Measurements from ENCODE around the gene CORO1A.
A peak's percentile ranks its signal among the peaks of the same experiment; 100 is the strongest.
"Not testable (repeated sequence)": the region's sequence is repeated elsewhere in the genome, so short reads cannot be mapped to it uniquely, and the experiment has no call there.

The CORO1A gene

DNA sequence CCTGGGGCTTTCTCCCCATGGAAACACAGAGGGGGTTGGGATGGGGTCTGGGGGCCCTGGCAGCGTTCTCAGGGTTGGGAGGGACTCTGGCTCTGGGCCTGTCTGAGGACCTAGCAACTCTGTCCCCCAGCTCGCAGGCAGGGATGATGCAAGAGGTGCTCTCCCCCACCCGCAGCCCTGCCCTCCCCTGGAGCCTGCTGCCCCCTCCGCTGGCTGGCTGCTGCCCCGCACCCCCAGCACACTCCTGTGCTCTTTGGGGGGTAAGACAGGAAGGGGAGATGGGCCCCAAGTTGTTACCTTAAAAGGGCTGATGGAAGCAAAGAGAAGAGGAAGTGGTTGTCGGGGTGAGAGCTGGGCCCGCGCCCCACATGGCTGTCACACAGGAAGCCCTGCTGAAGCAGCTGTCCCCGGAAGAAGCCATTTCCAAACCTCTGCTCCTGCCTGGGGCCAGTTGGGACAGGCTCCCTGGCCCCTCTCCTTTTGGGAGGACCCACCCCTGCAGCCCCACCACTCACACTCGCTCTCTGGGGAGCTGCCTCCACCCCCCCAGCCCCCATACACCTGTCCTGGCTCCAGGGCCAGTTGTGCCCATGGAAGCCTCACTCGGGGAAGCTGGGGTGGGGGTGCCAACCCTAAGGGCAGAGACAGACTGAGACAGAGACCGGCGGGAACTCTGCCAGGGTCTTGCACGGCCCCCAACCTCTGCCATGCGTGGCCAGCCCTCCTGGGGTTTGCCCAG is 2.5 kb downstream of the CORO1A start:
- in situ Hi-C loops (cut with HindIII; ENCODE audit: low sequenced_read_pairs), result no loop called here
- TF ChIP-seq, protein P1, sequence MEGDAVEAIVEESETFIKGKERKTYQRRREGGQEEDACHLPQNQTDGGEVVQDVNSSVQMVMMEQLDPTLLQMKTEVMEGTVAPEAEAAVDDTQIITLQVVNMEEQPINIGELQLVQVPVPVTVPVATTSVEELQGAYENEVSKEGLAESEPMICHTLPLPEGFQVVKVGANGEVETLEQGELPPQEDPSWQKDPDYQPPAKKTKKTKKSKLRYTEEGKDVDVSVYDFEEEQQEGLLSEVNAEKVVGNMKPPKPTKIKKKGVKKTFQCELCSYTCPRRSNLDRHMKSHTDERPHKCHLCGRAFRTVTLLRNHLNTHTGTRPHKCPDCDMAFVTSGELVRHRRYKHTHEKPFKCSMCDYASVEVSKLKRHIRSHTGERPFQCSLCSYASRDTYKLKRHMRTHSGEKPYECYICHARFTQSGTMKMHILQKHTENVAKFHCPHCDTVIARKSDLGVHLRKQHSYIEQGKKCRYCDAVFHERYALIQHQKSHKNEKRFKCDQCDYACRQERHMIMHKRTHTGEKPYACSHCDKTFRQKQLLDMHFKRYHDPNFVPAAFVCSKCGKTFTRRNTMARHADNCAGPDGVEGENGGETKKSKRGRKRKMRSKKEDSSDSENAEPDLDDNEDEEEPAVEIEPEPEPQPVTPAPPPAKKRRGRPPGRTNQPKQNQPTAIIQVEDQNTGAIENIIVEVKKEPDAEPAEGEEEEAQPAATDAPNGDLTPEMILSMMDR (IDR thresholded peaks at IDR 0.05; ENCODE audit: low read depth, low read length), result no peak
- no peak overlapping the region for H3K4me3 ChIP-seq (ENCODE audit: low read depth, low read length)
- DNase-seq (ENCODE audit: low read depth, low spot score), result no peak

DNA sequence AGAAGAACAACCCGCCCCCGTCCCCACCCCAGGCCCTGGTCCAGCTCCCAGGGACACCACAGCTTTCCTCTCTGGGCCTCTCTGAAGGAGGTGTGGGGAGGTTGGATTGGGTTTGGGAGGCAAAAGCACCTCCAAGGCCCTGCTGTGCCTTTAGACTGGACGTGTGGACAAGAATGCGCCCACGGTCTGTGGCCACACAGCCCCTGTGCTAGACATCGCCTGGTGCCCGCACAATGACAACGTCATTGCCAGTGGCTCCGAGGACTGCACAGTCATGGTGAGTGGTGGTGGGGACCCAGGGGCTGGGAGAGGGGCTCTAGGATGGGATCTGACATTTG is 3.0 kb downstream of the CORO1A start:
- DNase-seq (ENCODE audit: low read depth, low spot score), result no peak
- H3K4me3 ChIP-seq (ENCODE audit: low read depth, low read length), result no peak overlapping the region
- TF ChIP-seq, protein P1 (IDR thresholded peaks at IDR 0.05; ENCODE audit: low read depth, low read length), result no peak
- in situ Hi-C loops (cut with HindIII; ENCODE audit: low sequenced_read_pairs), result no loop called here

- in situ Hi-C loops (cut with HindIII; ENCODE audit: low sequenced_read_pairs), result no loop called here
- no peak overlapping the region for H3K4me3 ChIP-seq (ENCODE audit: low read depth, low read length)
- TF ChIP-seq, protein P1 (IDR thresholded peaks at IDR 0.05; ENCODE audit: low read depth, low read length), result peak; percentile 72
Measured at GRCh38 chr16:30186782-30187555, 3.6 kb downstream of the CORO1A start.

DNA sequence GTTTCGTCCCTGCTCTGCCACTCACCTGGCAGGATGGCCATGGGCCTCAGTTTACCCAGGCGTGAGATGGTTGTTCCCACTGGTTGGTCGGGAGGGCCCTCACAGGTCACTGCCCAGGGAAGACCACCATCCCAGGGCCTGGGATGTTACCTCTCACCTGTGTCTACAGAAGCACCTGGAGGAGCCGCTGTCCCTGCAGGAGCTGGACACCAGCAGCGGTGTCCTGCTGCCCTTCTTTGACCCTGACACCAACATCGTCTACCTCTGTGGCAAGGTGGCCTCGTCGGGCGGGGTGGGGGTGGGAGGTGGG is 4.1 kb downstream of the CORO1A start:
- in situ Hi-C loops (cut with HindIII; ENCODE audit: low sequenced_read_pairs), result no loop called here
- no peak for DNase-seq (ENCODE audit: low read depth, low spot score)
- H3K4me3 ChIP-seq (ENCODE audit: low read depth, low read length), result no peak overlapping the region
- TF ChIP-seq, protein P1 (IDR thresholded peaks at IDR 0.05; ENCODE audit: low read depth, low read length), result no peak

More at GRCh38 chr16:30186782-30187555, 3.6 kb downstream of the CORO1A start:
- no peak for DNase-seq (ENCODE audit: low read depth, low spot score)

- no peak overlapping the region for H3K4me3 ChIP-seq (ENCODE audit: low read depth, low read length)
- in situ Hi-C loops (cut with HindIII; ENCODE audit: low sequenced_read_pairs), result no loop called here
- no peak for DNase-seq (ENCODE audit: low read depth, low spot score)
- TF ChIP-seq, protein P1 (IDR thresholded peaks at IDR 0.05; ENCODE audit: low read depth, low read length), result no peak
Measured at GRCh38 chr16:30187971-30188561, 4.7 kb downstream of the CORO1A start.

DNA sequence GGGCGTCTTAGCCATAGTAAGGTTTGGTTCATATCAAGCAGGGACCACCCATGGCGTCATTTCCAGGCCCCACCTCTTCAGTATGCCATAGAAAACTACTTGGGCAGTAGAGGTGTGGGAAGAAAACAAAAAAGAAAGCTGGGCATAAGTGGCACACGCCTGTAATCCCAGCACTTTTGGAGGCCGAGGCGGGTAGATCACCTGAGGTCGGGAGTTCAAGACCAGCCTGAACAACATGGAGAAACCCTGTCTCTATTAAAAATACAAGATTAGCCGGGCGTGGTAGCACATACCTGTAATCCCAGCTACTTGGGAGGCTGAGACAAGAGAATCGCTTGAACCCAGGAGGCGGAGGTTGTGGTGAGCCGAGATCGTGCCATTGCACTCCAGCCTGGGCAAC is 7.8 kb downstream of the CORO1A start:
- DNase-seq (ENCODE audit: low read depth, low spot score); in situ Hi-C loops (cut with HindIII; ENCODE audit: low sequenced_read_pairs); H3K4me3 ChIP-seq (ENCODE audit: low read depth, low read length): not testable (repeated sequence)

DNA sequence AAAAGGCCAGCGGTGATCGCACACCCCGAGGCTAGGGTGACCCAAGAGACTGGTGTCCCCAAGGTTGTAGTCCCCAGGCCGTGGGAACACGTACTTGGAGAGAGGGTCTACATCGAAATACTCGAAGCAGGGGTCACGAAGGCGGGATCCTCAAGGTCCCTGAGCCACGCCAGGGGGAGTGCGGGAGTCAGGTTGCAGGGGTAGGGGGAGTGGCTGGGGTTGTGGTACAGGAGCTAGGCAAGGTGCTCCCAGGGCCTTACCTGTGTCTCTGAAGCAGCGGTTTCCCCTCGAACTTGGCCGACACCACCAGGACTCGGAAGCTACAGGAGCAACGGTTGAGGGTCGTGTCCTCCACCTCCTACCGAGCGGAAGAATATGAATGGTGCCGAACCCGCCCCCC is 9.7 kb downstream of the CORO1A start:
- in situ Hi-C loops (cut with HindIII; ENCODE audit: low sequenced_read_pairs); DNase-seq (ENCODE audit: low read depth, low spot score); H3K4me3 ChIP-seq (ENCODE audit: low read depth, low read length): not testable (repeated sequence)

- in situ Hi-C loops (cut with HindIII; ENCODE audit: low sequenced_read_pairs); DNase-seq (ENCODE audit: low read depth, low spot score): not testable (repeated sequence)
- peak within 1 kb of the TSS; percentile 39 for H3K4me3 ChIP-seq (ENCODE audit: low read depth, low read length)
Measured at GRCh38 chr16:30193615-30194014, 10.2 kb downstream of the CORO1A start, which contains the start of the genes BOLA2B and SLX1A. Gene BOLA2B (minus strand): TSS chr16:30193666. CDS start chr16:30193595, 71 bp downstream. Gene SLX1A (plus strand): TSS chr16:30193875. CDS start chr16:30194085, 210 bp downstream.

DNA sequence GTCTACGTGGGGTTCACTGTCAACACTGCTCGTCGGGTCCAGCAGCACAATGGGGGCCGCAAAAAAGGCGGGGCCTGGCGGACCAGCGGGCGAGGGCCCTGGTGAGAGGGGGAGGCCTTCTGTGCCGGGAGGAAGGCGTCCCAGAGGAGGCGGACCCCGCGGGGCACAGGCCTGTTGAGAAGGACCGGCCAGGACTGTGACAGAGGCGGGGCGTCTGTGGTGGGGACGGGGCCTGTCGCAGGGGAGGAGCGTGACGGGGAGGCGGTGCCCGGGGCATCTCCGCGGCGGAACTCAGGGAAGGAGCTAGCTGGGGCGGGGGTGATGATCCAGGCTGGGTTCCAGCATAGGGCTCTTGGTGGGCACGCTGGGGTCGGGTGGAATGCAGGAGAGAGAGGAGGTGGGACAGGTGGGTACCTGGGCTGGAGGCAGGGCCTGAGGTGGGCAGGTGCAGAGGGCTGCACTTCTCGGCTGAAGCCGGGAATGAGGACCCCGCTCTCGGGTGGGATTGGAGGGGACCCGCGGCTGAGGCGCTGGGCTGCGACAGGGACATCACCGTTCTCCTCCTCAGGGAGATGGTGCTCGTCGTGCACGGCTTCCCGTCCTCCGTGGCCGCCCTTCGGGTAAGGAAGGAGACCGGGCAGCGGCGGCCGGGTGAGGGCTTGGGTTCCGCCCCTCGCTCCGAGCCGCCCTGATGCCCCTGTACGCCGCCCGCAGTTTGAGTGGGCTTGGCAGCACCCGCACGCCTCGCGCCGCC is 10.9 kb downstream of the CORO1A start:
- DNase-seq (ENCODE audit: low read depth, low spot score); in situ Hi-C loops (cut with HindIII; ENCODE audit: low sequenced_read_pairs): not testable (repeated sequence)
- H3K4me3 ChIP-seq (ENCODE audit: low read depth, low read length), result peak overlapping the region; percentile 39

DNA sequence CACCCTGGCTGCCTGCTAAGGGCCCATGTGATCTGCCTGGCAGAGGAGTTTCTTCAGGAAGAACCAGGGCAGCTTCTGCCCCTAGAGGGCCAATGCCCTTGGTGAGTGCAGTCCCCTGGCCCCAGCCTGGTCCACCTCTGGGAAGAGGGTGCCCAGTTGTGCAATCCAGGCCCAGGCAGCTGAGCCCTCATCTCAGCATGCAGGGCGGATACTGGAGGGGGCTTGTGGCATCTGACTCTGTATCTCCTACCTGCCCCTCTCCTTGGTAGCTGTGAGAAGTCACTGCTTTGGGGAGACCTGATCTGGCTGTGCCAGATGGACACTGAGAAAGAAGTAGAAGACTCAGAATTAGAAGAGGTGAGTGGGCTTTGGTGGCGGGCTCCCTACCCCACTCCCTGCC is 13.6 kb downstream of the CORO1A start:
- DNase-seq (ENCODE audit: low read depth, low spot score); in situ Hi-C loops (cut with HindIII; ENCODE audit: low sequenced_read_pairs); H3K4me3 ChIP-seq (ENCODE audit: low read depth, low read length): not testable (repeated sequence)

All from astrocyte of the spinal cord (primary cell).